Esophagus muscularis mucosa (tissue), 4 donors: Measurements from ENCODE around the gene SPAG16. TPM values are rescaled to one million over a fixed set of nuclear protein-coding genes. Genes with fewer than 3 reads are reported as not detected.

Source experiments
- DNase-seq: peaks from one replicate; pipeline ENCODE4 v3.0.0-alpha.2; 2017; ENCODE audit errors: extremely low spot score
- H3K27ac ChIP-seq, 4 donors: fragments of 200-600 bp; sonication (generic); replicated peaks in 1 of 4; 1 replicate in 3 of 4; 2 replicates in 1 of 4; pipeline ENCODE4 v1.5.1; 2016 to 2019; ENCODE audit warnings: mild to moderate bottlenecking in 1 of 4
- H3K27me3 ChIP-seq, 4 donors: fragments of 200-600 bp; sonication (generic); one replicate each; pipeline versions ENCODE4 v1.5.1 to v1.6.0; 2016 to 2019
- H3K36me3 ChIP-seq, 4 donors: fragments of 200-600 bp; sonication (generic); one replicate each; pipeline ENCODE4 v1.5.1; 2016 to 2019
- H3K4me1 ChIP-seq, 4 donors: fragments of 200-600 bp; sonication (generic); one replicate each; pipeline ENCODE4 v1.5.1; 2016 to 2019
- H3K4me3 ChIP-seq, 4 donors: fragments of 200-600 bp; sonication (generic); 1 replicate in 2 of 4; 2 replicates in 2 of 4; pipeline ENCODE4 v1.5.1; 2016 to 2019; ENCODE audit warnings: mild to moderate bottlenecking in 4 of 4, moderate library complexity in 1 of 4
- H3K9me3 ChIP-seq, 4 donors: fragments of 200-600 bp; sonication (generic); 1 replicate in 3 of 4; 2 replicates in 1 of 4; pipeline ENCODE4 v1.5.1; 2016 to 2019
- CTCF ChIP-seq, 3 experiments: fragments of 200-600 bp in 2 of 3; fragments of 450-650 bp in 1 of 3; sonication (generic) in 2 of 3; IDR thresholded peaks; one replicate each; pipeline ENCODE4 v1.5.1; 2017 to 2019; ENCODE audit warnings: antibody characterized with exemption in 3 of 3, mild to moderate bottlenecking in 2 of 3, moderate library complexity in 1 of 3
- EP300 ChIP-seq: sonication (generic); formaldehyde crosslinking; IDR thresholded peaks from one replicate; pipeline ENCODE4 v1.6.1; 2017; ENCODE audit warnings: antibody characterized with exemption
- POLR2A ChIP-seq: fragments of 450-650 bp; IDR thresholded peaks from one replicate; pipeline ENCODE4 v1.6.1; 2017; ENCODE audit warnings: antibody characterized with exemption, moderate library complexity, mild to moderate bottlenecking, low read depth
- POLR2AphosphoS5 ChIP-seq, 2 donors: sonication (generic); formaldehyde crosslinking; IDR thresholded peaks; one replicate each; pipeline ENCODE4 v1.6.1; 2017; ENCODE audit warnings: antibody characterized with exemption in 2 of 2
- WGBS: methylation state at CpG from one replicate; pipeline ENCODE4 v1.1.5; 2018; 5-methylcytosine and 5-hydroxymethylcytosine counted together
- intact Hi-C: fragments of 100-400 bp; cut with DNase I; formaldehyde crosslinking; loops from one replicate; pipeline ENCODE4 v1.15.1; 2023
- total RNA-seq, 4 donors: library from RNA; depleted of rRNA; stranded (reverse); fragments of >200 nt; gene quantifications; one replicate each; pipeline versions ENCODE4 v1.1.0 to v1.2.1, GENCODE V29; 2016

The SPAG16 gene
- total RNA-seq, 4 donors from 2014 or later, result 26.8 to 36.1 (median 31.0) TPM

- Histone ChIP-seq H3K27ac (no peak overlapping the region), H3K27me3 (no peaks in the 10 kb centered on the region), H3K4me3 (no peak overlapping the region), H3K9me3 (no peaks in the 10 kb centered on the region), H3K36me3 (no peaks in the 10 kb centered on the region), H3K4me1 (no peaks in the 10 kb centered on the region)
- 81% methylated on average over 2 of the region's 2 CpGs for WGBS
- TF ChIP-seq CTCF (IDR thresholded peaks at IDR 0.05), result no peak
- no peak for TF ChIP-seq POLR2AphosphoS5 (IDR thresholded peaks at IDR 0.05)
- TF ChIP-seq EP300, result no peak
- TF ChIP-seq POLR2A, result no peak
- DNase-seq, result no peak
- intact Hi-C loops, result no loop called here
These were observed 364.9 kb downstream of the SPAG16 start for GRCh38 chr2:213649176-213649575.

GRCh38 chr2:213664817-213665216 is 380.6 kb downstream of the SPAG16 start:
- intact Hi-C loops, result no loop called here
- Histone ChIP-seq H3K9me3 (peaks cover 0 to 23% (median 4%) of the 10 kb centered on the region in 4 donors), H3K36me3 (no peaks in the 10 kb centered on the region), H3K27ac (no peak overlapping the region), H3K4me3 (no peak overlapping the region), H3K4me1 (no peaks in the 10 kb centered on the region), H3K27me3 (no peaks in the 10 kb centered on the region)
- TF ChIP-seq POLR2A, result no peak
- TF ChIP-seq CTCF (IDR thresholded peaks at IDR 0.05), result no peak
- no peak for TF ChIP-seq EP300
- no peak for TF ChIP-seq POLR2AphosphoS5 (IDR thresholded peaks at IDR 0.05)
- no peak for DNase-seq

- H3K4me1 ChIP-seq, result no peaks in the 10 kb centered on the region
- no peak for TF ChIP-seq POLR2A
- no peak for TF ChIP-seq EP300
- TF ChIP-seq CTCF (IDR thresholded peaks at IDR 0.05), result no peak
- no peak for TF ChIP-seq POLR2AphosphoS5 (IDR thresholded peaks at IDR 0.05)
- no peak overlapping the region for H3K27ac ChIP-seq
- DNase-seq, result no peak
- no peaks in the 10 kb centered on the region for H3K36me3 ChIP-seq
- peaks cover 0 to 15% (median 0%) of the 10 kb centered on the region in 4 donors for H3K9me3 ChIP-seq
- WGBS, result 83% methylated on average over 4 of the region's 4 CpGs
- no peak overlapping the region for H3K4me3 ChIP-seq
- no peaks in the 10 kb centered on the region for H3K27me3 ChIP-seq
- intact Hi-C loops, result no loop called here
These were observed 385.4 kb downstream of the SPAG16 start for GRCh38 chr2:213669657-213670056.

- intact Hi-C loops, result no loop called here
- TF ChIP-seq CTCF (IDR thresholded peaks at IDR 0.05) (no peak), POLR2AphosphoS5 (IDR thresholded peaks at IDR 0.05) (no peak), EP300 (no peak), POLR2A (no peak)
- Histone ChIP-seq H3K4me1 (no peaks in the 10 kb centered on the region), H3K4me3 (no peak overlapping the region), H3K36me3 (no peaks in the 10 kb centered on the region), H3K27me3 (no peaks in the 10 kb centered on the region), H3K27ac (no peak overlapping the region), H3K9me3 (peaks cover 0 to 4% (median 0%) of the 10 kb centered on the region in 4 donors)
- 79% methylated on average over 6 of the region's 6 CpGs for WGBS
- DNase-seq, result no peak
These were observed 394.4 kb downstream of the SPAG16 start for GRCh38 chr2:213678437-213679218.
